Tibial nerve (tissue), 4 donors: Measurements from ENCODE around the gene CDH5. TPM values are rescaled to one million over a fixed set of nuclear protein-coding genes. Genes with fewer than 3 reads are reported as not detected.

ENCODE experiments used
- DNase-seq, 2 donors: peaks; one replicate each; pipeline ENCODE4 v3.0.0-alpha.2; 2019; ENCODE audit warnings: low spot score in 2 of 2
- H3K27ac ChIP-seq, 4 donors: fragments of 200-600 bp; sonication (generic) in 3 of 4; one replicate each; pipeline ENCODE4 v1.5.1; 2017 to 2019; ENCODE audit warnings: mild to moderate bottlenecking in 1 of 4
- H3K27me3 ChIP-seq, 2 donors: fragments of 200-600 bp; sonication (generic) in 1 of 2; one replicate each; pipeline versions ENCODE4 v1.5.1 to v1.6.0; 2017 to 2019
- H3K36me3 ChIP-seq, 3 donors: fragments of 200-600 bp; sonication (generic); one replicate each; pipeline ENCODE4 v1.5.1; 2018 to 2019
- H3K4me1 ChIP-seq, 4 donors: fragments of 200-600 bp; sonication (generic) in 3 of 4; one replicate each; pipeline ENCODE4 v1.5.1; 2017 to 2019
- H3K4me3 ChIP-seq, 4 donors: fragments of 200-600 bp; sonication (generic) in 3 of 4; one replicate each; pipeline ENCODE4 v1.5.1; 2017 to 2019; ENCODE audit warnings: mild to moderate bottlenecking in 1 of 4, moderate library complexity in 1 of 4
- H3K9me3 ChIP-seq, 4 donors: fragments of 200-600 bp; sonication (generic) in 3 of 4; one replicate each; pipeline ENCODE4 v1.5.1; 2017 to 2019
- CTCF ChIP-seq, 5 experiments: fragments of 200-600 bp in 3 of 5; fragments of 450-650 bp in 2 of 5; sonication (generic) in 3 of 5; IDR thresholded peaks; one replicate each; pipeline ENCODE4 v1.5.1; 2016 to 2019; ENCODE audit warnings: antibody characterized with exemption in 5 of 5, mild to moderate bottlenecking in 3 of 5, moderate library complexity in 2 of 5
- EP300 ChIP-seq, 2 donors: sonication (generic); formaldehyde crosslinking; IDR thresholded peaks; one replicate each; pipeline ENCODE4 v1.6.1; 2017; ENCODE audit warnings: antibody characterized with exemption in 2 of 2, mild to moderate bottlenecking in 1 of 2
- POLR2A ChIP-seq, 2 donors: fragments of 450-650 bp; IDR thresholded peaks; one replicate each; pipeline ENCODE4 v1.6.1; 2017; ENCODE audit warnings: antibody characterized with exemption in 2 of 2, mild to moderate bottlenecking in 2 of 2, moderate library complexity in 2 of 2
- WGBS, 2 donors: methylation state at CpG; one replicate each; pipeline ENCODE4 v1.1.5; 2018; 5-methylcytosine and 5-hydroxymethylcytosine counted together
- total RNA-seq, 4 donors: library from RNA; depleted of rRNA; stranded (reverse); fragments of >200 nt; gene quantifications; one replicate each; pipeline ENCODE4 v1.1.0, GENCODE V29; 2016

The CDH5 gene
- total RNA-seq, 4 donors from 2014 or later = 47.3 to 79.3 (median 67.0) TPM

- Histone ChIP-seq H3K27me3 (no peaks in the 10 kb centered on the region), H3K36me3 (peaks cover 0 to 28% (median 0%) of the 10 kb centered on the region in 3 donors), H3K27ac (peak overlapping the region in 1 of 4 donors; percentile 50), H3K4me3 (peak overlapping the region in 1 of 4 donors; percentile 24), H3K4me1 (peaks cover 0 to 28% (median 4%) of the 10 kb centered on the region in 4 donors), H3K9me3 (peaks cover 0 to 21% (median 0%) of the 10 kb centered on the region in 4 donors)
- WGBS, 2 donors = 65 to 73% methylated on average over 5 of the region's 5 CpGs
- no peak for DNase-seq
- TF ChIP-seq CTCF (IDR thresholded peaks at IDR 0.05) (no peak), EP300 (IDR thresholded peaks at IDR 0.05) (peak in 1 of 2 donors; percentile 17)
These were observed 41.9 kb downstream of the CDH5 start for GRCh38 chr16:66408163-66409048.

GRCh38 chr16:66409156-66409555 is 42.7 kb downstream of the CDH5 start:
- no peaks in the 10 kb centered on the region for H3K27me3 ChIP-seq
- H3K9me3 ChIP-seq = peaks cover 0 to 21% (median 0%) of the 10 kb centered on the region in 4 donors
- 77 to 80% methylated on average over 5 of the region's 5 CpGs for WGBS, 2 donors
- H3K36me3 ChIP-seq = peaks cover 0 to 20% (median 0%) of the 10 kb centered on the region in 3 donors
- TF ChIP-seq EP300 (IDR thresholded peaks at IDR 0.05) (no peak), CTCF (IDR thresholded peaks at IDR 0.05) (no peak), POLR2A (IDR thresholded peaks at IDR 0.05) (no peak)
- DNase-seq = no peak
- H3K4me1 ChIP-seq = peaks cover 0 to 28% (median 4%) of the 10 kb centered on the region in 4 donors
- H3K4me3 ChIP-seq = no peak overlapping the region
- H3K27ac ChIP-seq = no peak overlapping the region

- Histone ChIP-seq H3K9me3 (peaks cover 0 to 20% (median 0%) of the 10 kb centered on the region in 4 donors), H3K27me3 (no peaks in the 10 kb centered on the region), H3K4me1 (peaks cover 0 to 22% (median under 1%) of the 10 kb centered on the region in 4 donors), H3K4me3 (no peak overlapping the region), H3K36me3 (peaks cover 0 to 14% (median 0%) of the 10 kb centered on the region in 3 donors), H3K27ac (no peak overlapping the region)
- no peak for DNase-seq
- TF ChIP-seq CTCF (IDR thresholded peaks at IDR 0.05) (no peak), POLR2A (IDR thresholded peaks at IDR 0.05) (no peak), EP300 (IDR thresholded peaks at IDR 0.05) (no peak)
These were observed 45.7 kb downstream of the CDH5 start for GRCh38 chr16:66412182-66412581.

GRCh38 chr16:66414891-66415290 is 48.4 kb downstream of the CDH5 start:
- H3K27ac ChIP-seq = no peak overlapping the region
- WGBS, 2 donors = 63 to 74% methylated on average over 1 of the region's 1 CpG
- H3K27me3 ChIP-seq = peaks cover 0 to 7% of the 10 kb centered on the region in 2 donors
- peaks cover 0 to 14% (median 0%) of the 10 kb centered on the region in 3 donors for H3K36me3 ChIP-seq
- H3K9me3 ChIP-seq = peaks cover 0 to 27% (median 0%) of the 10 kb centered on the region in 4 donors
- no peak for DNase-seq
- no peak overlapping the region for H3K4me3 ChIP-seq
- H3K4me1 ChIP-seq = no peaks in the 10 kb centered on the region
- no peak for TF ChIP-seq CTCF (IDR thresholded peaks at IDR 0.05)
- TF ChIP-seq POLR2A (IDR thresholded peaks at IDR 0.05) = no peak
- no peak for TF ChIP-seq EP300 (IDR thresholded peaks at IDR 0.05)

- DNase-seq = no peak
- WGBS, 2 donors = 93 to 97% methylated on average over 1 of the region's 1 CpG
- H3K4me1 ChIP-seq = no peaks in the 10 kb centered on the region
These were observed 49.6 kb downstream of the CDH5 start for GRCh38 chr16:66416136-66416535.

More at GRCh38 chr16:66416136-66416535, 49.6 kb downstream of the CDH5 start:
- peaks cover 0 to 9% of the 10 kb centered on the region in 2 donors for H3K27me3 ChIP-seq
- H3K4me3 ChIP-seq = no peak overlapping the region
- H3K36me3 ChIP-seq = peaks cover 0 to 1% (median 0%) of the 10 kb centered on the region in 3 donors
- peaks cover 0 to 25% (median 0%) of the 10 kb centered on the region in 4 donors for H3K9me3 ChIP-seq
- TF ChIP-seq EP300 (IDR thresholded peaks at IDR 0.05) = no peak
- H3K27ac ChIP-seq = no peak overlapping the region
